Fibroblast of skin of left quadriceps (primary cell): ENCODE results near the gene FKBP8.
"Not testable (repeated sequence)": the region's sequence is repeated elsewhere in the genome, so short reads cannot be mapped to it uniquely, and the experiment has no call there.

Experiments used
- DNase-seq, 2 experiments: peaks; one replicate each; pipeline ENCODE4 v3.0.0-alpha.2; 2013; ENCODE audit warnings: low read depth in 2 of 2

Gene FKBP8

DNA sequence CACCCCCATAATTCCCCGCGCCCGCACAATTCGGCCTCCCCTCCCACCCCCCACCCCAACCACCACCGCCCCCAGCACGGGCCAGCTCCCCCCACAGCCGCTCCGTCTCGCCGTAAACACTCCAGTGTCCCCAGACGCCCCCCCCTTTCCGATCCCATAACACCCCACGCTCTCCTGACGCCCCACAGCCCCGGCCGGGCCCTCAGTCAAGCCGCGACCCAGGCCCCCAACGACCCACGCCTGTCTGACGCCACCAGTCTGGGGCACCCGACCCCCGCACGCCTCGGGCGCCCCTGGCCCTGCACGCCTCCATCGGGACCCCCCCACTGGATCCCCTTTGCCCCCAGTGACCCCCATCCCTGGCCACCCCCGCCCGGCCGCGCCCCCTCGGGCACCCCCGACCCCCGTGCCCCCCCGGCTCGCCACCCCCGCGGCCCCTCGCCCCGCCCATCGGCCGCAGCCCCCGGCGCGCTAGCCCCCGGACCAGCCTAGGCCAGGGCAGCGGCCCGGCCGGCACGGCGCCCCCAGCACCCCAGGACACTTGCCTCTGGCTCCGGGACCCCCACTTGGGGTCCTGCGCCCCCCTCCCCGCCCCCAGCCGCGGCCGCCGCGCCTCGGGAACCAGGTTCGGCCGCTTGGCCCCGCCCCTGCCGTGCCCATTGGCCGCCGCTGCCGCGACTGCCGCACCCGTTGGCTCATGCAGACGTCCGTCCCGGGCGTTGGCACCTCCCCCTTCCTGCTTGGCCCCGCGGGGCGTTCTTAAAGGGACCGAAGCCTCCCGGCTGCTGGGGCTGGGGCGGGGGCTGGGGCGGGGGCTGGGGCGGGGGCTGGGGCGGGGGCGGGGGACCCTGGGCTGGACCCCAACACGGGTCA, at the start of gene FKBP8:
TSS of gene FKBP8 (minus strand) at position 633 of the 873 bp plus-strand sequence. CDS start 1,603 bp downstream, outside the sequence.
- DNase-seq, result peak; percentile 67 to 70

DNA sequence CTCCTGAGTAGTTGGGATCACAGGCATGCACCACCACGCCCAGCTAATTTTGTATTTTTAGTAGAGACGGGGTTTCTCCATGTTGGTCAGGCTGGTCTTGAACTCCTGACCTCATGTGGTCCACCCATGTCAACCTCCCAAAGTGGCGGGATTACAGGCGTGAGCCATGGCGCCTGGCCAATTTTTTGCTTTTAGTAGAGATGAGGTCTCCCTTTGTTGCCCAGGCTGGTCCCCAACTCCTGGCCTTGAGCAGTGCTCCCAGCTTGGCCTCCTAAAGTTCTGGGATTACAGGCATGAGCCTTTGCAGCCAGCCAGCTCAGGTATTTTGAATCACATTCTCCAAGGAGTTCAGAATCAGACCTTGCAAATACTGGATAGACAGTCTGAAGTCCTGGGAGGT, 49.4 kb upstream of the FKBP8 start:
- not testable (repeated sequence) for DNase-seq

DNA sequence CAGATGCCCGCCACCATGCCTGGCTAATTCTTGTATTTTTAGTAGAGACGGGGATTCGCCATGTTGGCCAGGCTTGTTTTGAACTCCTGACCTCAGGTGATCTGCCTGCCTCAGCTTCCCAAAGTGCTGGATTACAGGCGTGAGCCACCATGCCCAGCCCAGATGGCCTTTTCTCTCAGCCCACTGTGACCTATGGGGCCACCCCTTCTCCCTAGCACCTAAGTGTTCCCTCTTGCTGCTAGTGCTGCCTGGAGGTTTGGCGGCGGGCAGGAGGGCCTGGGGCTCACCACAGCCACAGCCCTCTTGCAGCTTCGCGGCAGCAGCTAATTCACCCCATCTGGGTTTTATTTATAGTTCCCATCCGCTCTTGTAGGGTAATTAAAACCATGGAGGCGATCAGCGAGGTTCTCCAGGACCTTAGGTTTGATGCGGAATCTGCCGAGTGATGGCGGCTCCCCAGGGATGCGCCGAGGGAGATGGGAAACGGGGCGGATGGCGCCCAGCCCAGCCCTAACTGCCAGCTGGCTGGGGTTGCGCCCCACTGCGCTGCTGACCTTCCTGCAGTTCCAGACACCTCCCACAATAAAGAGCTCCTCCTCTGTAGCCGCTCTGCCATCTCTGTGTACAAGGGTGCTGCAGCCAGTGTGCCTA, 48.5 kb upstream of the FKBP8 start:
- peak; percentile 82 for DNase-seq

DNA sequence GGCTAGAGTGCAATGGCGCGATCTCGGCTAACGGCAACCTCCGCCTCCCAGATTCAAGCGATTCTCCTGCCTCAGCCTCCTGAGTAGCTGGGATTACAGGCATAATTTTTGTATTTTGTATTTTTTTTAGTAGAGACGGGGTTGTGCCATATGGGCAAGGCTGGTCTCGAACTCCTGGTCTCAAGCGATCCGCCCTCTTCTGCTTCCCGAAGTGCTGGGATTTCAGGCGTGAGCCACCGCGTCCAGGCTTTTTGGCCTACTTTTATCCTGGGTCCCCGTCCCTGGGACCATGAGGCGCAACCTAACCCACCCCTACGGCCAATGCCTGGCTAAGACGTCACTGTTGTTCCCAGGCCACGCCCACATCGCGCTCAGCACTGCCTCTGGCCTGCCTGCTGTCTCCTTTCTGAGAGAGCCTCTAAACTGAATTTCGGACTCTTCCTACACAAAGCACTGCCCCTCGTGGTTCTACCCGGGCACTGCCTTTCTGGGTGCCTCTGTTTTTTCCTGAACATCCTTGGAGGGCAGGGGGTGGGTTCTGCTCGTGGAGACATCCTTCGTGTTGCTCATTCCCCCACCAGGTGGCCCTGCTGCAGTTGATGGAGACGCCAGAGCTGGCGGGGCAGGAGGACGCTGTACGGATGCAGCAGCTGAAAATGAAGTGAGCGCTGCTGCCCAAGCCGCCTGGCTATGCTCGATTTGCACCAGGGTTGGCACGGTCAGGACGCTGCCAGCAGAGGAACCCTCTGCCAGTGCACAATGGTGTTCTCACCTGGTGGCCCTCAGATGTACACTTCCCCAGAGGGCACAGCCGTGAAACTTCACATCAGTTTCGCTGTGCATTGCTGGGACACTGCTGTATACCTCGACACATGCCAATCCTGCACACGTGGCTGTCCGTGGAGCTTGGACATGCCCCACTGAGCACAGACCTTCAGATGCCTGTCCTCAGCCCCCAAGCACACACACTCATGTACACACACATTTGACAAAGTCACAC, 47.2 kb upstream of the FKBP8 start:
- DNase-seq, result peak; percentile 53 to 55

DNA sequence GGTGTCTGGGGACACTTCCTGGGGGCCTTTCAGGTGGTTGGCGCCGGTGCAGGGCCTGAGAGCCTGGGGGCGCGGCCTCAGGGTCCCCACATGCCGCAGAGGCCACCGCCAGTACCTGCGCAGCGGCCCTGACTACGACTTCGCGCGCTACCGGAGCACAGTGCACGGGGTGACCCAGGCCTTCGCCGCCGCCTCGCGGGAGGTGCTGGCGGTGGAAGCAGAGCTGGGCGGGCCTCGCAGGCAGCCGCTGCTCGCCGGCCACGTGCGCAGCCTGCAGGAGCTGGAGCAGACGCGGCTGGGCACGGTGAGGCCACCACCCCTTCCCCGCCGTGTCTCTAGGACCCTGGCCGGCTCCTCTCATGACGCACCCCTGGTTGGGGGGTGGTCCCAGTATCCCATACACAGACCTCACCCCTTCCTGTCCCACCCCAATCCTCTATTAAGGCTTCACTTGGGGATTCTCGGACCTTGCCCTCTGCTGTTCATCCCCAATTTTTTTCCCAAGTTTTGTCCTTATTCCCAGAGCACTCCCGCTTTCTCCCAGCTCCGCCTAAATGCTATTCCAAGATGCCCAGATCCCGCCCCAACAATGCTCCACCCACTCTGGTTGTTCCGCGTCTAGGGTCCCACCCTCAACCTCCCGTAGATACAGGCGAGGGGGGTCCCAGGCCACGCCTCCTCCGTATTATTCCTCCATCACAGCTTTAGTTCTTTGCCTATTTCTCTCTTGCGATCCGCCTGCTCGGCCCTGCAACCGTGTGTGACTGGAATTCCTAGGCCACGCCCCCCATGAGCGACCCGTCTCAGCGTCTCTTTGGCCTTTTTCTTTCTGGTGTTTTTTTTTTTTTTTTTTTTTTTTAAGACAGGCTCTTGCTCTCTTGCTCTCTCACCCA, 46.3 kb upstream of the FKBP8 start:
- DNase-seq, result peak; percentile 44

DNA sequence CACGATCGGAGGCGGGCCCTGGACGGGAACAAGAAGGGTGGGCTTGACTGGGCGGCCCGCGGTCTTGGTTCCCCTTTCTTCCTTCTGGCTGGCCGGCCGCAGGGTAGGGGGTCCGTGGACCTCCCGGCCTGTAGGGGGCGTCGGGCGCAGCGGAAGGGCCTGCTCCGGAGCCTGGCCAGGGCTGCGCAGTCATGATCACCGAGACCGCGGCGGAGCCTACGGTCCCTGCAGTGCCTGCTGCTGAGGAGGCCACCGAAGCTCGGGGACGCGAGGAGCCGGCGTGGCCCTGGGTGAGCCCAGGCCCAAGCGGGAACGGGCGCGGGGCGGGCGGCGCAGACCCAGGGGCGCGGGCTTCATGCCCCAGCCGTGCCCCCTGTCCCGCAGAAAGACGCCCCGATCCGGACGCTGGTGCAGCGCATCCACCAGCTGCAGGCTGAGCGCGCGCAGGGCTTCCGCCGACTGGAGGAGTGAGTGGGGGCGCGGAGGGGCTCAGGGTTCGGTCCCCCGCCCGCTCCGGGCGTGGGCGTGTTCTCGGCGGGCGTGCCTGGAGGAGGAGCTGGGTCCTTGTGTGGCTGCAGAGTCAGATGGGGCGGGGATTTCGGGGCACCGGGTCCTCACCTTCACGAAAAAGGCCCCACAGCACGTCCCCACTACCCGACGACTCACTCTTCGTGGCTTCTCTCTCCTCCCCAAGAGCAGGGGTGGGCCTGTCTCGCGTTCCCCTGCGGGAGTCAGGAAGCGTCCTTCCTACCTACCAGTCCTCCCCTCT, 45.4 kb upstream of the FKBP8 start, which contains the start of gene REX1BD:
TSS of gene REX1BD (plus strand) at position 188 of the 769 bp plus-strand sequence. CDS start at position 192, 4 bp downstream.
- peak; percentile 49 to 55 for DNase-seq

DNA sequence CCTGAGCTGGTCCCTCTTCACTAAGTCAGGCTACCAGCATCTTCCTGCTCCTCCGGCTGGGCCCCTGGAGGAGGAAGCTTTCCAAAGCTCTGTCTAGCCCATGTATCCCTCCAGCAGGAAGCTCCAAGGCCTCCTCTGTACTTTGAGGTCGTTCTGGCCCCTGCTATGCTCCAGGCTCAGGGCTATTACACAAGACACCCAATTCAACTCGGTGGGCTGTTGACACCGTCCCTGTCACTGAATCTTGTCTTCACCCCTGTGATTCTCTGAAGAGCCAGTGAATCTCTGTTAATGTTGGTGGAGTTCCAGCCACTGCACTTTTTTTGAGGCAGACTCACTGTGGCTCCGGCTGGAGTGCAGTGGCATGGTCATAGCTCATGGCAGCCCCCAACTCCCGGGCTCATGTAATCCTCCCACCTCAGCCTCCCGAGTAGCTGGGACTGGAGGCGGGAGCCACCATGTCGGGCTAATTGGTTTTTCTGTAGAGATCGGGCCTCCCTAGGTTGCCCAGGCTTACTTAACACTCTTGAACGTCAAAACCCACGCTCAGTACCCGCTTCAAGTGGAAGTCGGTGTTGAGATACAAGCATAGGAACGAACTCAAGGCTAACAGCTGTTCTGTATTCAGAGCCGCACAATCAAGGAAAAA, 44.7 kb upstream of the FKBP8 start:
- DNase-seq, result no peak

DNA sequence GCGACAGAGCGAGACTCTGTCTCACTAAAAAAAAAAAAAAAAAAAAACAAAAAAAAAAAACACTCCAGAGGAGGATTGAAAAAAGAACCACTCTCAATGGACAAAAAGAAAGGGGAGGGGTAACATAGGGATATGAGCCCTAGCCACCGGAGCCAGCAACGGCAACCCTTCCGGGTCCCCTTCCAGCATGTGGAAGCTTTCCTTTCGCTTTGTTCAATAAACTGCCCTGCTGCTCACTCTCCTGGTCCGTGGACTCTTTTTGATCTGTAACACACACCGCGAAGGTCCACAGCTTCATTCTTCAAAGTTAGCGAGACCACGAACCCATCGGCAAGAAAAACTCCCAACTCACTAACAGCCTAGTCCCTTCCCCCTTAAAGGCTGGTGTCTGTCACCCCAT, 44.2 kb upstream of the FKBP8 start:
- no peak for DNase-seq

DNA sequence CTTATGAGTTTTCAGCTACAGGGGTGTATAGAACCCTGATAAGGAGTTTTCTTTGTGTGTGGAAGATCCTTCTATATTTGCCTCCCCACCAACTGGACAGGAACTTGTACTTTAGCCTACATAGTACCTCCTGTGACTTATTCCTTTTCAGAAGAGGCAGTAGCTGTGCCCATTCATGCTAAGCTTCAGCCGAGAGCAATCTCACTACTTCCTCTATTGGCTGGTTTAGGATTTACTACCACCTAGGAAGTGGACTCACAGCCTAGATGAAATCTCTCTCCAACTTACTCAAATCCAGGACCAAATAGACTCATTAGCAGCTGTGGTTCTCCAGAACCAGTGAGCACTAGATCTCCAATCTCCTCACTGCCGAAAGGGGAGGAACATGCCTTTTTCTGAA, 42.9 kb upstream of the FKBP8 start:
- no peak for DNase-seq

DNA sequence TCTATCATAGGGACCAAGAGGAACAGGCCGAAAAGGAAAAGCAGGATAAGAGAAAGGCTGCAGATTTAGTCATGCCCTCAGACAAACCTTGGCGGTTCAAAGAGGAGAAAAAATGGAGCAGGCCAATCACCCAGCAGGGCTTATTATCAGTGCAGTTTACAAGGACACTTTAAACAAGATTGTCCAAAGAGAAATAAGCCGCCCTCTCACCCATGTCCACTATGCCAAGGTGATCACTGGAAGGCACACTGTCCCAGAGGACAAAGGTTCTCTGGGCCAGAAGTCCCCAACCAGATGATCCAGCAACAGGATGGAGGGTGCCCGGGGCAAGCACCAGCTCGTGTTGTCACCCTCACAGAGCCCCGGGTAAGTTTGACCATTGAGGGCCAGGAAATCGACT, 36.9 kb upstream of the FKBP8 start:
- no peak for DNase-seq

DNA sequence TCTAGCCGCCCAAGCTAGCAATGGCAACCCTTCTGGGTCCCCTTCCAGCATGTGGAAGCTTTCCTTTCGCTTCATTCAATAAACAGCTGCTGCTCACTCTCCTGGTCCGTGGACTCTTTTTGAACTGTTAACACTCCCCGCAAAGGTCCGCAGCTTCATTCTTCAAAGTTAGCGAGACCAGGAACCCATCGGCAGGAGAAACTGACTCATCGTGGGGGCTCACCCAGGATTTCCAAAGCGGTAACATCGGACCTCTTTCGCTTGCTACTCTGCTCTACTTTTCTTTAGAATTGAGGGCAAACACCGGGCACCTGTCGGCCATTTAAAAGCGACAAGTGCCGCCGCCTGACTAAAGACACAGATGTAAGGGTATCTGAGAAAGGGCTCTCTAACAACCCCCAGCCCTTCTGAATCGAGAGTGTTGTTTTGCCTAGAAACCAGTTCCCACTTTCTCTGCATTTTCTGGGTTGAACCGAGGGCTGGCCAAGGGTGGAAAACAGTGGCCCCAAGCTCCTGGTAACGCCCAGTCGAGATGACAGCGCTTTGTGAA, 34.1 kb upstream of the FKBP8 start:
- no peak for DNase-seq

DNA sequence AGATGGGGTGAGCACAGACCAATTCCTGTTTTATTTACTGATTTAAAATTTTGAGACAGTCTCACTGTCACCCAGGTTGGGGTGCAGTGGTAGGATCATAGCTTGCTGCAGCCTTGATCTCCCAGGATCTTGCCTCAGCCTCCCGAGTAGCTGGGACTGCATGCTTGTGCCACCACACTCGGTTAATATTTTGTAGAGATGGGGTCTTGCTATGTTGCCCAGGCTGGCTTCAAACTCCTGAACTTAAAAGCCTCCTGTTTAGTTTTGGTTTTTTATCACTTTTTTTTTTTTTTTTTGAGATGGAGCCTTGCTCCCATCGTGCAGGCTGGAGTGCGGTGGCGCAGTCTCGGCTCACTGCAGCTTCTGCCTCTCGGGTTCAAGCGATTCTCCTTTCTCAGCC, 33.0 kb upstream of the FKBP8 start:
- no peak for DNase-seq

DNA sequence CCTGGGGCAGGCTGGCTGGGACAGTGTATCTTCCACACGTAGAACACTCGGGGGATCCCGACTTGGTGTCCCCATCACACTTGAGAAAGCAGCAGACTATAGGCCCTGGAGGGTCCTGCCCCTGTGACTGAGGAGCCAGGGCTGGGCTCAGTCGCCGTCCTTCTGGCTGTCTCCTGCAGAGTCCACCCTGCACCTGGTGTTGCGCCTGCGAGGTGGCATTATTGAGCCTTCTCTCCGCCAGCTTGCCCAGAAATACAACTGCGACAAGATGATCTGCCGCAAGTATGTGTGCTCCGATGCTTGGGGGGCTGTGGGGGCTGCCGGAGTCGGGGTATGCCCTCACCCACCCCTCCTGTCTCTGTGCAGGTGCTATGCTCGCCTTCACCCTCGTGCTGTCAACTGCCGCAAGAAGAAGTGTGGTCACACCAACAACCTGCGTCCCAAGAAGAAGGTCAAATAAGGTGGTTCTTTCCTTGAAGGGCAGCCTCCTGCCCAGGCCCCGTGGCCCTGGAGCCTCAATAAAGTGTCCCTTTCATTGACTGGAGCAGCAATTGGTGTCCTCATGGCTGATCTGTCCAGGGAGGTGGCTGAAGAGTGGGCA, 31.4 kb upstream of the FKBP8 start:
- no peak for DNase-seq

DNA sequence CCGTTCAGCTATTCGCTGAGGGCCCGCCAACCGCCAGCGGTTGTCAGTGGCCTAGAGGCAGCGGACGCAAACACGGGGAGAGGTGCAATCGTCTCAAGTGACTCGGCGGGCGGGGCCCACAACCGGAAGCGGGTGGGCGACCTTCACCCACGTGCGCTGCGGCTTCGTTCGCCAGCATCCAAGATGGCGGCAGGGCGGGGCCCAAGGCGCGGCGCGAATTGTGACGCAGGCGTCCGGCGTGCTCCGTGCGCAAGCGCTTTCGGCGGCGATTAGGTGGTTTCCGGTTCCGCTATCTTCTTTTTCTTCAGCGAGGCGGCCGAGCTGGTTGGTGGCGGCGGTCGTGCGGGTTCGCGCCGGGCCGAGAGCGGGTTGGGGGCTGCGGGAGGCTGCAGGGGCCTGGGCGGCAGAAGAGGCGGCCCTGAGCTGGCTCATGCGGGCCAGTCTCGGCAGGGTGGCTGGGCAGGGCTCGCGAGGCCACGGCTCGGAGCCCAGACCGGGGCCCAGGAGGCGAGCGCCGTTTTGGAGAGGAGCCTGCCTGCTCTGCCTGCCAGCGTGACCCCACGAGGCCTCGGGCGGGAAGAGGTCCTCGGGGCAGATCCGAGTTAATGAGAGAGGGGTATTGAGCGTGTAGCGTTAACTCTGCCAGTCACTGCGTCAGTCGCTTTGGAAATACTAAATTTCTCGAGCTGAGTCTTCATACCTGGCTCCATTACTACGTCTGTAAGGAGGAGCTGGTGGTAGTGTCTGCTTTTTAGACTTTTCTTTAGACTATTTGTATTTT, 28.4 kb upstream of the FKBP8 start, which contains the start of gene UBA52:
TSS of gene UBA52 (plus strand) at position 294 of the 781 bp plus-strand sequence. CDS start 1,444 bp downstream, outside the sequence.
- DNase-seq, result peak; percentile 91

DNA sequence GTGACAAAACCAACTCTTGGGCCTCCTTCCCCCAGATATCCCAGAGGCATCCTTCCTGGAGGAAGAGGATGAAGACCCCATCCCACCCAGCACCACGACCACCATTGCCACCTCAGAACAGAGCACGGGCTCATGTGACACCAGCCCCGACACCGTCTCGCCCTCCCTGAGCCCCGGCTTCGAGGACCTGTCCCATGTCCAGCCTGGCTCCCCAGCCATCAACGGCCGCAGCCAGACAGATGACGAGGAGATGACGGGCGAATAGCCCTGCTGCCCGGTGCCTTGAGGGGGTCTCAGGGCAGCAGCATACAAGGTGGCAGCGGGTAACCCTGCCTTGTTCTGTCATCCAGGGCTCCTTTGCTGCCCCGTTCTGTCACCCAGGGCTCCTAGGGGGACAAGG, 25.0 kb upstream of the FKBP8 start:
- DNase-seq, result no peak

DNA sequence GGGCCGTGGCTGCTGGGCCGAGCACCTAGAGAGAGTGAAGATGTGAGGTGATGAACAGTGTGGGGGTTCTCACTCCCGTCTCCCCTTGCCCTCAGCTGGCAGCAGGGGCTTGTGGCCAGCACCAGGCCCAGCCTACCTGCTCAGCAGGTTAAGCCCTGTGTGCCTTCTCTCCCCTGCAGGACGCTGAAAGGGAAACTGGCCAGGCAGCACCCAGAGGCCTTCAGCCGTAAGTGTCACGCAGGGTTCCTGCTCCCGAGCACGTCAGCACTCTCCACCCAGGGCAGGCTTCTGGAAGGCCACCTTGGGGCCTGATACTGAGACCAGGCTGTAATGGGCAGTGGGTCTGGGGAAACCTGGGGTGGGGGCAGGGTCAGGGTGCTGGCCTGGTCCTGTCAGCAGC, 23.6 kb upstream of the FKBP8 start:
- DNase-seq, result no peak

DNA sequence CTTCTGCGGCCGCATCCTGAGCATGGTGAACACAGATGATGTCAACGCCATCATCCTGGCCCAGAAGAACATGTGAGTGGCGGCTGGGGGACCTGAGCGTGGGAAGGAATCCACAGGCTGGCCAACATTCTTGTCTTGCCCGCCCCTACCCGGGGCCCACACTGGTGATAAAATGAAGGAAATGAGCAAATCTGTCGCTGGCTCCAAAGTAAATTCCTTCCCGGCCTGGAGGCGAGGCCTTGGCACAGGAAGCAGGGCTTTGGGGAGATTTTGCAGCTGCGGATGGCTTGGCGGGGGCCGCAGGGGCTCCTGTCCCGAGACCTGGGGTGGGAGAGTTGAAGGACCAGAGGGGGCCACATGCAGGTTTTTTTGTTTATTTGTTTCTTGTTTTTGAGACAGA, 18.7 kb upstream of the FKBP8 start:
- no peak for DNase-seq

DNA sequence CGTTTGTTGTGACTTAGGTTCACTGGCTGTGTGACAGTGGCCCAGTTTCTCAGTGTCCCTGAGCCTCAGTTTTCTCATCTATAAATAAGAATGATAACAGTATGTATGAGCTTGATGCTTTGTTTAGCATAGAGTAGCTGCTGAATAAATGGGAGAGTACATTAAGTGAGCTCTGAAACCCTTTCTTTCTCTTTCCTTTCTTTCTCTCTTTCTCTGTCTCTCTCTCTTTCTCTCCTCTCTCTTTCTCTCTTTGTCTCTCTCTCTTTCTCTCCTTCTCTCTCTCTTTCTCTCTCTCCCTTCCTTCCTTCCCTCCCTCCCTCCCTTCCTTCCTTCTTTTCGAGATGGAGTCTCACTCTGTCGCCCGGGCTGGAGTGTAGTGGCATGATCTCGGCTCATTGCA, 16.3 kb upstream of the FKBP8 start:
- DNase-seq, result no peak
